WTC11 (cell line): Measurements from ENCODE around the gene ADAM11.

Source experiments
- CTCF ChIP-seq: fragments of 200-600 bp; IDR thresholded peaks from 2 replicates; pipeline ENCODE4 v1.8.0; 2022; ENCODE audit warnings: antibody characterized with exemption
- FOXP1 ChIP-seq: sonication (generic); formaldehyde crosslinking; IDR thresholded peaks from 2 replicates; pipeline ENCODE4 v1.8.0; 2022; ENCODE audit warnings: missing genetic modification reagents, mild to moderate bottlenecking, moderate library complexity, borderline replicate concordance

GRCh38 chr17:44780845-44781480 is 22.2 kb downstream of the ADAM11 start:
- no peak for TF ChIP-seq FOXP1 (CRISPR knock-in tag)
- no peak for TF ChIP-seq CTCF
